Activated T-helper 17 cell treated with anti-CD3 and anti-CD28 coated beads, Interleukin-2, amount 50 U/mL, for 72 hours (primary cell): ENCODE measurements around the gene NAAA. TPM values are rescaled to one million over a fixed set of nuclear protein-coding genes. Genes with fewer than 3 reads are reported as not detected.

ENCODE experiments used
- ATAC-seq: fragments of 150-1000 bp; cut with Tn5 transposase; replicated peaks from 2 replicates; pipeline ENCODE4 v1.10.0; 2021; ENCODE audit warnings: mild to moderate bottlenecking, moderate library complexity
- H3K27ac Mint-ChIP-seq: one replicate; pipeline ENCODE4 v1.8.0; 2022; ENCODE audit warnings: mixed read lengths
- H3K27me3 Mint-ChIP-seq: one replicate; pipeline ENCODE4 v1.8.0; 2022; ENCODE audit warnings: mixed read lengths
- H3K36me3 Mint-ChIP-seq: one replicate; pipeline ENCODE4 v1.8.0; 2022; ENCODE audit warnings: low read depth, mild to moderate bottlenecking, mixed read lengths
- H3K4me1 Mint-ChIP-seq: one replicate; pipeline ENCODE4 v1.8.0; 2022; ENCODE audit warnings: mixed read lengths
- H3K4me3 Mint-ChIP-seq: one replicate; pipeline ENCODE4 v1.8.0; 2022; ENCODE audit warnings: mild to moderate bottlenecking, mixed read lengths
- H3K9me3 Mint-ChIP-seq: one replicate; pipeline ENCODE4 v1.8.0; 2022; ENCODE audit warnings: mixed read lengths
- total RNA-seq, 2 donors: library from RNA; stranded (reverse); gene quantifications; one replicate each; pipeline ENCODE4 v1.2.3, GENCODE V29; 2022

The NAAA gene
- total RNA-seq, 2 donors from 2014 or later, result 14.7 to 36.5 TPM

- ATAC-seq, result no peak
- Mint-ChIP-seq H3K36me3 (no peaks in the 10 kb centered on the region), H3K27ac (no peak overlapping the region), H3K9me3 (no peaks in the 10 kb centered on the region), H3K27me3 (no peaks in the 10 kb centered on the region), H3K4me3 (no peak overlapping the region), H3K4me1 (no peaks in the 10 kb centered on the region)
These were observed 36.7 kb downstream of the NAAA start for GRCh38 chr4:75904076-75904475.

- Mint-ChIP-seq H3K4me3 (no peak within 1 kb of the TSS), H3K36me3 (no peaks in the 10 kb centered on the region), H3K27ac (no peak within 1 kb of the TSS), H3K9me3 (no peaks in the 10 kb centered on the region), H3K4me1 (no peaks in the 10 kb centered on the region), H3K27me3 (no peaks in the 10 kb centered on the region)
- ATAC-seq, result no peak
These were observed 38.5 kb downstream of the NAAA start, which contains the start of gene PPEF2 for GRCh38 chr4:75902352-75902751. PPEF2 (minus strand) TSS chr4:75902452; CDS start chr4:75896325, 6,127 bp downstream.

GRCh38 chr4:75898536-75898935, 42.3 kb downstream of the NAAA start:
- Mint-ChIP-seq H3K27ac (no peak overlapping the region), H3K9me3 (no peaks in the 10 kb centered on the region), H3K4me3 (no peak overlapping the region), H3K4me1 (no peaks in the 10 kb centered on the region), H3K27me3 (no peaks in the 10 kb centered on the region), H3K36me3 (no peaks in the 10 kb centered on the region)
- ATAC-seq, result no peak

- H3K27me3 Mint-ChIP-seq, result no peaks in the 10 kb centered on the region
- ATAC-seq, result peak; percentile 65
- H3K36me3 Mint-ChIP-seq, result no peaks in the 10 kb centered on the region
- H3K9me3 Mint-ChIP-seq, result no peaks in the 10 kb centered on the region
- H3K4me1 Mint-ChIP-seq, result no peaks in the 10 kb centered on the region
- no peak overlapping the region for H3K27ac Mint-ChIP-seq
- H3K4me3 Mint-ChIP-seq, result no peak overlapping the region
These were observed 45.0 kb downstream of the NAAA start for GRCh38 chr4:75895744-75896314.

GRCh38 chr4:75892508-75892907, 48.3 kb downstream of the NAAA start:
- H3K9me3 Mint-ChIP-seq, result no peaks in the 10 kb centered on the region

GRCh38 chr4:75891611-75892010, 49.2 kb downstream of the NAAA start:
- peaks cover 5% of the 10 kb centered on the region for H3K27me3 Mint-ChIP-seq
- no peaks in the 10 kb centered on the region for H3K36me3 Mint-ChIP-seq
- no peaks in the 10 kb centered on the region for H3K4me1 Mint-ChIP-seq
- no peak for ATAC-seq
- no peak overlapping the region for H3K4me3 Mint-ChIP-seq
- no peaks in the 10 kb centered on the region for H3K9me3 Mint-ChIP-seq
- H3K27ac Mint-ChIP-seq, result no peak overlapping the region

More at GRCh38 chr4:75892508-75892907, 48.3 kb downstream of the NAAA start:
- ATAC-seq, result no peak
- Mint-ChIP-seq H3K27ac (no peak overlapping the region), H3K4me3 (no peak overlapping the region), H3K27me3 (peaks cover 5% of the 10 kb centered on the region), H3K36me3 (no peaks in the 10 kb centered on the region), H3K4me1 (no peaks in the 10 kb centered on the region)

- no peak overlapping the region for H3K27ac Mint-ChIP-seq
- H3K36me3 Mint-ChIP-seq, result no peaks in the 10 kb centered on the region
- no peak overlapping the region for H3K4me3 Mint-ChIP-seq
- ATAC-seq, result no peak
- H3K9me3 Mint-ChIP-seq, result no peaks in the 10 kb centered on the region
- H3K4me1 Mint-ChIP-seq, result no peaks in the 10 kb centered on the region
- peaks cover 5% of the 10 kb centered on the region for H3K27me3 Mint-ChIP-seq
These were observed 51.1 kb downstream of the NAAA start for GRCh38 chr4:75889537-75890199.

- no peaks in the 10 kb centered on the region for H3K36me3 Mint-ChIP-seq
- H3K9me3 Mint-ChIP-seq, result no peaks in the 10 kb centered on the region
- H3K27ac Mint-ChIP-seq, result no peak overlapping the region
- H3K4me1 Mint-ChIP-seq, result no peaks in the 10 kb centered on the region
- ATAC-seq, result no peak
- H3K4me3 Mint-ChIP-seq, result no peak overlapping the region
- peaks cover 8% of the 10 kb centered on the region for H3K27me3 Mint-ChIP-seq
These were observed 54.7 kb downstream of the NAAA start for GRCh38 chr4:75886104-75886503.

- Mint-ChIP-seq H3K4me1 (no peaks in the 10 kb centered on the region), H3K36me3 (no peaks in the 10 kb centered on the region), H3K4me3 (no peak overlapping the region), H3K27me3 (peaks cover 3% of the 10 kb centered on the region), H3K27ac (no peak overlapping the region), H3K9me3 (no peaks in the 10 kb centered on the region)
- peak; percentile 58 for ATAC-seq
These were observed 59.3 kb downstream of the NAAA start for GRCh38 chr4:75881476-75881875.

- Mint-ChIP-seq H3K9me3 (no peaks in the 10 kb centered on the region), H3K27ac (no peak overlapping the region)
These were observed 60.5 kb downstream of the NAAA start for GRCh38 chr4:75880278-75880677.

GRCh38 chr4:75878246-75878756, 62.5 kb downstream of the NAAA start:
- H3K4me1 Mint-ChIP-seq, result no peaks in the 10 kb centered on the region
- H3K9me3 Mint-ChIP-seq, result no peaks in the 10 kb centered on the region

More at GRCh38 chr4:75880278-75880677, 60.5 kb downstream of the NAAA start:
- ATAC-seq, result no peak
- peaks cover 6% of the 10 kb centered on the region for H3K27me3 Mint-ChIP-seq
- H3K36me3 Mint-ChIP-seq, result no peaks in the 10 kb centered on the region
- H3K4me3 Mint-ChIP-seq, result no peak overlapping the region
- no peaks in the 10 kb centered on the region for H3K4me1 Mint-ChIP-seq

GRCh38 chr4:75876218-75876617, 64.6 kb downstream of the NAAA start:
- Mint-ChIP-seq H3K4me3 (no peak overlapping the region), H3K36me3 (no peaks in the 10 kb centered on the region), H3K27ac (no peak overlapping the region), H3K9me3 (no peaks in the 10 kb centered on the region), H3K4me1 (no peaks in the 10 kb centered on the region), H3K27me3 (peaks cover 3% of the 10 kb centered on the region)
- no peak for ATAC-seq

More at GRCh38 chr4:75878246-75878756, 62.5 kb downstream of the NAAA start:
- H3K27me3 Mint-ChIP-seq, result peaks cover 6% of the 10 kb centered on the region
- H3K27ac Mint-ChIP-seq, result no peak overlapping the region
- no peak for ATAC-seq
- H3K4me3 Mint-ChIP-seq, result no peak overlapping the region
- no peaks in the 10 kb centered on the region for H3K36me3 Mint-ChIP-seq

GRCh38 chr4:75869100-75869499, 71.7 kb downstream of the NAAA start:
- Mint-ChIP-seq H3K9me3 (no peaks in the 10 kb centered on the region), H3K36me3 (no peaks in the 10 kb centered on the region), H3K27ac (no peak overlapping the region), H3K27me3 (no peaks in the 10 kb centered on the region), H3K4me3 (no peak overlapping the region), H3K4me1 (no peaks in the 10 kb centered on the region)
- ATAC-seq, result no peak

- Mint-ChIP-seq H3K36me3 (no peaks in the 10 kb centered on the region), H3K27me3 (no peaks in the 10 kb centered on the region), H3K9me3 (no peaks in the 10 kb centered on the region), H3K4me3 (no peak overlapping the region), H3K27ac (no peak overlapping the region), H3K4me1 (no peaks in the 10 kb centered on the region)
- no peak for ATAC-seq
These were observed 73.7 kb downstream of the NAAA start for GRCh38 chr4:75867130-75867529.
